ENCODE data around the gene WIF1.

WIF1 gene

GRCh38 chr12:65121956-65122469 is 908 bp upstream of the WIF1 start:
- H3K27ac ChIP-seq (ENCODE audit: extremely low read depth, low read depth, low read length), result no peak overlapping the region
- CTCF ChIA-PET, result interaction anchor here (0.7 to 3.4 kb wide), 10 partner anchors 10 to 1330 kb away, joined by 3 to 19 read pairs (median 4); no protein-coding TSS in a partner anchor
- no peaks in the 10 kb centered on the region for H3K9me3 ChIP-seq (ENCODE audit: control insufficient read depth, insufficient read depth, low read depth, low read length)
- no peaks in the 10 kb centered on the region for H3K36me3 ChIP-seq (ENCODE audit: control insufficient read depth in 2 of 2, insufficient read depth in 1 of 2, low read length in 2 of 2)
- TF ChIP-seq ZNF18 (tag by site-specific recombination; IDR thresholded peaks at IDR 0.05) (no peak), ZNF366 (tag by site-specific recombination; conservative IDR thresholded peaks at IDR 0.05) (no peak), ZNF48 (tag by site-specific recombination; IDR thresholded peaks at IDR 0.05) (no peak), ZNF148 (tag by site-specific recombination; IDR thresholded peaks at IDR 0.05; ENCODE audit: borderline replicate concordance) (no peak), ATF2 (tag by site-specific recombination; IDR thresholded peaks at IDR 0.05; ENCODE audit: low read depth) (no peak), ZNF558 (tag by site-specific recombination; IDR thresholded peaks at IDR 0.05) (no peak), ZNF645 (tag by site-specific recombination; IDR thresholded peaks at IDR 0.05) (no peak), PBX3 (CRISPR knock-in tag; IDR thresholded peaks at IDR 0.05) (no peak), OSR2 (tag by site-specific recombination; IDR thresholded peaks at IDR 0.05) (no peak), ZNF155 (tag by site-specific recombination; IDR thresholded peaks at IDR 0.05) (no peak), ZNF518A (tag by site-specific recombination; conservative IDR thresholded peaks at IDR 0.05; ENCODE audit: low read depth) (no peak), ZBTB7A (tag by site-specific recombination; IDR thresholded peaks at IDR 0.05; ENCODE audit: low read depth) (no peak), ZNF2 (tag by site-specific recombination; IDR thresholded peaks at IDR 0.05) (no peak), ZNF132 (tag by site-specific recombination; IDR thresholded peaks at IDR 0.05; ENCODE audit: borderline replicate concordance) (no peak)
- POLR2A ChIA-PET, result no interaction called here
- H3K4me3 ChIP-seq (ENCODE audit: low read depth, low read length), result no peak overlapping the region
- H3K4me1 ChIP-seq (ENCODE audit: control insufficient read depth, insufficient read depth, low read length), result peaks cover 7% of the 10 kb centered on the region

Data from HEK293 (cell line).